ENCODE measurements around the gene AGBL4.

DNA sequence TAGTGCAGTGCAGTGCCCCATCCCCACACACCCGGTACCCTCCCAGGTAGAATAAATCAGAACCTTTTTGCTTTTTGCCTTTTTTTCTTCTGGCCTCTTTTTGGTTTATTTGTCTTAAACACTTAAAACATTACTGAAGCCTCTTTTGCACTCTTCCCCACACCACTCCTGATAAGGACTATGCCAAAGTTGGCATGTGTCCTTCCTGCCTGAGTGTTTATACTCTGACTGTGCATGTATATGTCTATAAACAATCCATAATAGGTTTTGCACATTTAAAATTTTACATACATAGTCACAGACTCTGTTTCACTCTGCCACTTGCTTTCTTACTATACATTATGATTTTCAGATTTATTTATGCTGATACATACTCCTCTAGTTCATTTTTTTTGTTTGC, 1306.7 kb downstream of the AGBL4 start:
- TF ChIP-seq POLR2AphosphoS5 (IDR thresholded peaks at IDR 0.05; ENCODE audit: low read depth, low read length) (no peak), POLR2A (IDR thresholded peaks at IDR 0.05; ENCODE audit: low read depth, low read length) (no peak), TAF1 (IDR thresholded peaks at IDR 0.05; ENCODE audit: low read depth, low read length) (no peak), PAX5 (IDR thresholded peaks at IDR 0.05; ENCODE audit: insufficient read depth, low read length, severe bottlenecking) (no peak), POU2F2 (IDR thresholded peaks at IDR 0.05; ENCODE audit: low read depth, low read length) (no peak)
